Ishikawa (cell line): ENCODE data around the gene APOBEC3H.

Experiments
- CEBPB ChIP-seq: IDR thresholded peaks from 2 replicates; pipeline ENCODE4 v1.6.1; 2012
- CREB1 ChIP-seq: IDR thresholded peaks from 2 replicates; pipeline ENCODE4 v1.6.1; 2012; ENCODE audit warnings: low read depth
- EGR1 ChIP-seq: IDR thresholded peaks from 2 replicates; pipeline ENCODE4 v1.6.1; 2012
- EP300 ChIP-seq: IDR thresholded peaks from 2 replicates; pipeline ENCODE4 v1.6.1; 2012; ENCODE audit warnings: borderline replicate concordance
- FOXM1 ChIP-seq: IDR thresholded peaks from 2 replicates; pipeline ENCODE4 v1.6.1; 2012; ENCODE audit warnings: low read depth, borderline replicate concordance
- NFIC ChIP-seq: IDR thresholded peaks from 2 replicates; pipeline ENCODE4 v1.6.1; 2012
- RAD21 ChIP-seq: IDR thresholded peaks from 2 replicates; pipeline ENCODE4 v1.6.1; 2012; ENCODE audit warnings: low read depth
- REST ChIP-seq: IDR thresholded peaks from 2 replicates; pipeline ENCODE4 v1.6.1; 2012; ENCODE audit warnings: low read depth, mild to moderate bottlenecking
- TAF1 ChIP-seq: IDR thresholded peaks from 2 replicates; pipeline ENCODE4 v1.6.1; 2012; ENCODE audit warnings: low read depth, mild to moderate bottlenecking
- TCF12 ChIP-seq: IDR thresholded peaks from 2 replicates; pipeline ENCODE4 v1.6.1; 2012; ENCODE audit warnings: low read depth
- TEAD4 ChIP-seq: IDR thresholded peaks from 2 replicates; pipeline ENCODE4 v1.6.1; 2012
- YY1 ChIP-seq: IDR thresholded peaks from 2 replicates; pipeline ENCODE4 v1.6.1; 2012; ENCODE audit warnings: low read depth
- ZBTB7A ChIP-seq: IDR thresholded peaks from 2 replicates; pipeline ENCODE4 v1.6.1; 2012; ENCODE audit warnings: low read depth
- TF ChIP-seq, protein P1 (sequence below): IDR thresholded peaks from 2 replicates; pipeline ENCODE4 v1.6.1; 2012

DNA sequence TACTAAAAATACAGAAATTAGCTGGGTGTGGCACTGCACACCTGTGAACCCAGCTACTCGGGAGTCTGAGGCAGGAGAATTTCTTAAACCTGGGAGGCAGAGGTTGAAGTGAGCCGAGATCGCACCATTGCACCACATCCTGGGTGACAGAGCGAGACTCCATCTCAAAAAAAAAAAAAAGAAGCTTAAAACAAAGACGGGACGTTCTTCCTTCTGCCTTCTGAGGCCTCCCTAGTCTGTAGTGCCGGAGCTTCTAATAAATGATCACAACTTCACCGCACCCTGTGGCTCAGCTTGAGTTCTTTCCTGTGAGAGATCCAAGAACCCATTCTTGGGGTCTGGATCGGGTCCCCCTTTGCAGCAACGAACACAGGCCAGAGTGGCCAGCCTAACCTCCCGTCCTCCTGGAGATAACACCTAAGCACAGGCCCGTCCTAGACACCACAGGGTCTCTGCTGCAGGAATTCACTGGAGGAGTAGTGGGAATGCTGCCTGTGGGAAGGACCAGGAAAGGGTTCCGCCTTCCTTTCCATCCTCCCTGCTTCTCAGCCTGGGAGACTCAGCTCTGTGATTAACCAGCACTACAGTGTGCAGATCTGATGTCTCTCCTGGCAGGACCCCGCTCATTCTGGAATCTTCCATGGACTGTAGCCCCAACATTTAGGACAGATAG lies 2.2 kb upstream of the APOBEC3H start:
- TF ChIP-seq CEBPB (no peak), TEAD4 (no peak), NFIC (no peak), EGR1 (no peak), REST (no peak), EP300 (no peak), TCF12 (no peak), ZBTB7A (no peak), CREB1 (no peak), TAF1 (no peak), YY1 (no peak), FOXM1 (no peak), RAD21 (no peak)
- TF ChIP-seq, protein P1, sequence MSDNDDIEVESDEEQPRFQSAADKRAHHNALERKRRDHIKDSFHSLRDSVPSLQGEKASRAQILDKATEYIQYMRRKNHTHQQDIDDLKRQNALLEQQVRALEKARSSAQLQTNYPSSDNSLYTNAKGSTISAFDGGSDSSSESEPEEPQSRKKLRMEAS = no peak
